Measurements from ENCODE around the gene C19orf18.

The C19orf18 gene

GRCh38 chr19:57978586-57979289, 4.4 kb upstream of the C19orf18 start:
- no peak for DNase-seq
- TF ChIP-seq CTCF (IDR thresholded peaks at IDR 0.05): no peak
- no peak overlapping the region for H3K4me3 ChIP-seq
- intact Hi-C loops (cut with DNase I; ENCODE audit: low total_unique reads): no loop called here
- no peak overlapping the region for H3K27ac ChIP-seq
- no peaks in the 10 kb centered on the region for H3K27me3 ChIP-seq
- H3K4me1 ChIP-seq: no peaks in the 10 kb centered on the region
- H3K9me3 ChIP-seq: peaks cover 59 to 100% (median 100%) of the 10 kb centered on the region in 3 donors
- peaks cover 95 to 100% (median 99%) of the 10 kb centered on the region in 3 donors for H3K36me3 ChIP-seq

GRCh38 chr19:57964761-57965160, 9.6 kb downstream of the C19orf18 start:
- Histone ChIP-seq H3K27ac (no peak overlapping the region), H3K36me3 (peaks cover 40 to 84% (median 54%) of the 10 kb centered on the region in 3 donors), H3K4me1 (no peaks in the 10 kb centered on the region), H3K4me3 (no peak overlapping the region), H3K9me3 (peaks cover 0 to 94% (median 70%) of the 10 kb centered on the region in 3 donors), H3K27me3 (no peaks in the 10 kb centered on the region)
- intact Hi-C loops (cut with DNase I; ENCODE audit: low total_unique reads): no loop called here
- no peak for DNase-seq
- TF ChIP-seq CTCF (IDR thresholded peaks at IDR 0.05): no peak

GRCh38 chr19:57961785-57962184, 12.5 kb downstream of the C19orf18 start:
- Histone ChIP-seq H3K36me3 (peaks cover 33 to 82% (median 38%) of the 10 kb centered on the region in 3 donors), H3K9me3 (peaks cover 0 to 94% (median 78%) of the 10 kb centered on the region in 3 donors), H3K4me1 (no peaks in the 10 kb centered on the region), H3K27me3 (no peaks in the 10 kb centered on the region), H3K4me3 (no peak overlapping the region), H3K27ac (no peak overlapping the region)
- TF ChIP-seq CTCF (IDR thresholded peaks at IDR 0.05): no peak
- intact Hi-C loops (cut with DNase I; ENCODE audit: low total_unique reads): no loop called here
- DNase-seq: no peak

- DNase-seq: no peak
- Histone ChIP-seq H3K27ac (no peak overlapping the region), H3K4me3 (no peak overlapping the region), H3K27me3 (no peaks in the 10 kb centered on the region), H3K4me1 (no peaks in the 10 kb centered on the region), H3K36me3 (peaks cover 6 to 19% (median 14%) of the 10 kb centered on the region in 3 donors), H3K9me3 (peaks cover 0 to 61% (median 39%) of the 10 kb centered on the region in 3 donors)
- intact Hi-C loops (cut with DNase I; ENCODE audit: low total_unique reads): no loop called here
- no peak for TF ChIP-seq CTCF (IDR thresholded peaks at IDR 0.05)
Measured at GRCh38 chr19:57954996-57955395, 19.3 kb downstream of the C19orf18 start.

DNA sequence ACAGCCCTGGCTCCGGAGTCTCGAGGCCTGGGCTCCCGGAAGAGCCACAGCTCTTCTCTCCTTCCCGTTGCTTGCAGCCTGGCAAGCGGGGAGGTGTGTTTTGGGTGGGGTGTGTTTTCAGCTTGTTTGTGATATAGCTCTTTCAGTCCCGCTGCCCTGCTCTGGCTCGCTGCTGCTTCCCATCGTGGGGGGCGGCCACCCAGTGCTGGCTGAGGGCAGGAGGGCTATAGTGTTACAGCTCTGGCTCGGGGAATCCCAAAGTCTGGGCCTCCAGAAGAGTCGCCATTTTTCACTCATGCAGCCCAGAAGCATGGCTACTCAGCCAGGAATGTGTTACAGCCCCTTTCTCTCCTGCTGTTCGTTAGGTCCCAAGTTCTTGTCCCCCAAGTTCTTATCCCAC, 24.6 kb downstream of the C19orf18 start:
- Histone ChIP-seq H3K4me1 (peaks cover 0 to 13% (median 4%) of the 10 kb centered on the region in 4 donors), H3K4me3 (no peak overlapping the region), H3K9me3 (peaks cover 0 to 35% (median 27%) of the 10 kb centered on the region in 3 donors), H3K36me3 (peaks cover 12% of the 10 kb centered on the region in 3 donors), H3K27me3 (no peaks in the 10 kb centered on the region), H3K27ac (no peak overlapping the region)
- intact Hi-C loops (cut with DNase I; ENCODE audit: low total_unique reads): no loop called here
- no peak for TF ChIP-seq CTCF (IDR thresholded peaks at IDR 0.05)
- no peak for DNase-seq
